ENCODE data around the gene COPA.

- TF ChIP-seq POLR2A (IDR thresholded peaks at IDR 0.05) (no peak), CTCF (IDR thresholded peaks at IDR 0.05) (no peak)
Observed at GRCh38 chr1:160371346-160371631, 28.2 kb upstream of the COPA start.
